Amygdala (tissue), 56 donors: ENCODE results near the gene MGAT4A.
A peak's percentile ranks its signal among the peaks of the same experiment; 100 is the strongest.

Experiments
- DNase-seq, 56 donors: peaks; one replicate each; lab custom pipeline; 2025; lab: John Stamatoyannopoulos, UW

MGAT4A gene

GRCh38 chr2:98706591-98706990, 24.3 kb downstream of the MGAT4A start:
- DNase-seq = no peak

DNA sequence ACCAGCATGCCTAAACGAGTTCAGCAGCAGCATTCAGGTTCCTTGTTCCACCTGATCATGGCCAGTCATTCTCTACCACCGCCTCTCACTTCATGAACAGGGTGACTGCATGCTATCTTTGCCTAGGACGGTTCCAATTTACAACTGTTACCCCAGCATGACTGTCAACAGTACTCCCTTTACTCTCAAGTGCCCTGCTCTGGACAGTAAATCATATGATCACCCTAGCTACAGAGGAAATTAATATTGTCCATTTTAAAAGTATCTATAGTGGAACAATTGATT, 25.7 kb downstream of the MGAT4A start:
- DNase-seq = no peak

- no peak for DNase-seq
Measured at GRCh38 chr2:98704499-98705332, 26.2 kb downstream of the MGAT4A start.

GRCh38 chr2:98703738-98704137, 27.2 kb downstream of the MGAT4A start:
- no peak for DNase-seq

DNA sequence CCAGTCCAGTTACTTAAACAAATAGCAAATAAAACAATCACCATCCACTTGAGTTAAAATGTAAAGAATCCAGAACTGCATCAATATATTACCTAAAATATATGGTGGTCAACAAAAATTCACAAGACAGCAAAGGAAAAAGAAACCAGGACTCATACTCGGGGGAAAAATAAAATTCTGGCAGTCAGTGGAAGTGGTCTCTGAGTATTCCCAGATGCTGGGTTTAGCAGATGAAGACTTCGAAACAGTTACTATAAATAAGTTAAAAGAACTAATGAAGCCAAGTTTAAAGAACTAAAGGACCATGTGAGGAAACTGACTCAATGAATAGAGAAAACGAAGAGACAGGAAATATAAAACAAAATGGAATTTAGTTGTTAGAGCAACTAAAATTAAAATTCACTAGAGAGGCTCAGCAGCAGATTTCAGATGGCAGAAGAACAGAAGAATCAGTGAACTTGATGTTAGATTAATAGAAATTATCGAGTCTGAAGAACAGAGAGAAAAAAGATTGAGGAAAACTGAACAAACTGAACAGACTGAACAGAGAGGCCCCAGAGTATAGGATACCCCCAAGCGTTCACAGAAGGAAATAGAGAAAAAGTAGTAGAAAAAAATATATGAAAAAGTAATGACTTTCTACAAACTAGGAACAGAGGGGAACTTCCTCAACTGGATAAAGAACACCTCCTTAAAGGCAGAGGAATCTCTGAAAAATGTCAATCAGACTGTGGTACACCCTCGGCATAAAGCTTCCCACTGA, 27.9 kb downstream of the MGAT4A start:
- DNase-seq = no peak

- DNase-seq = peak in 28 of 56 donors; percentile 4 to 65 (median 20)
Measured at GRCh38 chr2:98702127-98702802, 28.7 kb downstream of the MGAT4A start.

DNA sequence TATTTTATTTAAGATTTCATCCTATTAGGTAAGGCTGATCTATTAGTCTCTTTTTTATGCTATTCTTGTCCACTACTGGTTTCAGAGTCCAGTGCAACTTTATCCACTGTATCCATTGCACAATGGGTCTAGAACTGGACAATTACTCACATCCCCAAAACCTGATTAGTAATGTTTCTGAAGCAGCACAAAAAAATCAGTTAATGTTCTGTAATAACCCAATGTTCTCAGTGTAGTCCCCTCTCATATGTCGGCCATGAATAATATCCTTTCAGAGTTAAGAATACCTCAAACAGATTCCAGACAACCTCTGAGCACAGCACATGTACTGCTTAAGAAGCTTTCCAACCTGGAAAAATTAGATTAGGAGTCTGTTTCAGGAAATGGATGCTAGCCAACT, 29.7 kb downstream of the MGAT4A start:
- DNase-seq = no peak

DNA sequence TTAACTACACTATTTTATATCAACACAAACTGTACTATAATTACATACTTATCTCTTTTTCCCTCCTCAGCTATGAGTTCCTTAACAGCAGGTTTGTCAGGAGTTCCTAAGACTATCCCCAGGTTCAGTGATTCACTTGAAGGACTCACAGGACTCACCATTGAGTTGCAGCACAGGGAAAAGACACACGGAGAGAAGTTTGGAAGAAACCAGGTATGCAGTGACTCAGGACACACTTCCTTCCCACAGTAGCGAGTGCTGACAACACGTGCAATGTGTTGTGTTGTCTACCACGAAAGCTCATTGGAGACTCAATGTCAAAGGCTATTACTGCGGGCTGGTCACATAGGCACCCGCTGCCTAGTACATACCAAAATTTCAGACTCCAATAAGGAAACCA, 32.0 kb downstream of the MGAT4A start:
- no peak for DNase-seq

- no peak for DNase-seq
Measured at GRCh38 chr2:98697651-98698337, 33.1 kb downstream of the MGAT4A start.

- DNase-seq = no peak
Measured at GRCh38 chr2:98696200-98696599, 34.7 kb downstream of the MGAT4A start.

DNA sequence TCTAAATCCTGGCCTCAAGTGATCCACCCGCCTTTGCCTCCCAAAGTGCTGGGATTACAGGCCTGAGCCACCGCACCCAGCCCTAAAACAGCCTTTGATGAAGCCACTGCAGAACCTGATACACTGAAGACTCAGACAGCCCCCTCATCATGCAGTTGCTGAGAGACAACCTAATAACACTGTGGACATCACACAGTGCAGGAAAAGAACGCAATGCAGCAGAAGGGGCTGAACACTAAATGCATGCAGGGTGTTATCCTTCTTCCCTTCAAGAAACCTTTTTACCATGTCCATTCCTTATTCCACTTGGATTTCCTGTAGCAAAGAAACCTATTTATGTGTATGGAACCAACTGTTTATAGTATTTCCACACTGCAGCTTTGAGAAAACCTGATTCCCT, 35.7 kb downstream of the MGAT4A start:
- DNase-seq = no peak

- no peak for DNase-seq
Measured at GRCh38 chr2:98693477-98693876, 37.5 kb downstream of the MGAT4A start.

DNA sequence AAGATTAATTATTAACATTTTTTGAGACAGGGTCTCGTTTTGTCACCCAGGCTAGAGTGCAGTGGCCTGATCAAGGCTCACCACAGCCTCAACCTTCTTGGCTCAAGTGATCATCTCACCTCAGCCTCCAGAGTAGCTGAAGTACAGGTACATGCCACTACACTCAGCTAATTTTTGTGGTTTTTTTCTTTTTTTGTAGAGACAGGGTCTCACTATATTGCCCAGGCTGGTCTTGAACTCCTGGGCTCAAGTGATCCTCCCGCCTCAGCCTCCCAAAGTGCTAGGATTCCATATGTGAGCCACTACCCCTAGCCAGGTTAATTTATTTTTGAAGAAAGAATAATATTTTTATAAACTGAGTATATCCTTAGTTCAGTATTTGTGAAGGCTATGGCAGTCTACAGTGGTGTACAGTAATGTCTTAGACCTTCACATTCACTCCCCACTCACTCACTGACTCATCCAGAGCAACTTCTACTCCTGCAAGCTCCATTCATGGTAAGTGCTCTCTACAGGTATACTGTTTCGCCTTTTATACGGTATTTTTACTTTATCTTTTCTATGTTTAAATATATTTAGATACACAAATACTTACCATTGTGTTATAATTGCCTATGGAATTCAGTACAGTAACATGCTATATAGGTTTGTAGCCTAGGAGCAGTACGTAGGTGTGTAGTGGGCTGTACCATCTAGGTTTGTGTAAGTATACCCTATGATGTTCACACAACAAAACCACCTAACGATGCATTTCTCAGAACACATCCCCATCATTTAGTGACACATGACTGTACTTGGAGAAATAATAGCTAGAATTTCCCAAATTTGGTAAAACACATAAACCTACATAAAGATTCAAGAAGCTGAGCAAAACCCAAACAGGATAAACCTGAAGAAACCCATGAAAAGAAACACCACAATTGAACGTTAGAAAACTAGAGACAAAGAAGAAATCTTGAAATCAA, 38.6 kb downstream of the MGAT4A start:
- no peak for DNase-seq

DNA sequence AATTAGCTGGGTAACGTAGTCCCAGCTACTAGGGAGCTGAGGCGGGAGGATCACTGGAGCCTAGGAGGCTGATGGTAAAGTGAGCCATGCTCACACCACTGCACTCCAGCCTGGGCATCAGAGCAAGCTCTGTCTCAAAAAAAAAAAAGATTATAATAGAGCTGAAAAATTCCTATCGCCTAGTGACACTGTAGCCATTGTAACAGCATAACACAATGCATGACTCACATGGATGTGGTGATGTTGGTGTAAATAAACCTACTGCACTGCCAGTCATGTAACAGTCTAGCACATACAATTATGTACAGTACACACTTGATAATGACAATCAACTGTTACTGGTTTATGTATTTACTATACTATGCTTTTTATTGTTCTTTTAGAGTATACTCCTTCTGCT, 39.6 kb downstream of the MGAT4A start:
- DNase-seq = peak in 2 of 56 donors; percentile 10 to 22

DNA sequence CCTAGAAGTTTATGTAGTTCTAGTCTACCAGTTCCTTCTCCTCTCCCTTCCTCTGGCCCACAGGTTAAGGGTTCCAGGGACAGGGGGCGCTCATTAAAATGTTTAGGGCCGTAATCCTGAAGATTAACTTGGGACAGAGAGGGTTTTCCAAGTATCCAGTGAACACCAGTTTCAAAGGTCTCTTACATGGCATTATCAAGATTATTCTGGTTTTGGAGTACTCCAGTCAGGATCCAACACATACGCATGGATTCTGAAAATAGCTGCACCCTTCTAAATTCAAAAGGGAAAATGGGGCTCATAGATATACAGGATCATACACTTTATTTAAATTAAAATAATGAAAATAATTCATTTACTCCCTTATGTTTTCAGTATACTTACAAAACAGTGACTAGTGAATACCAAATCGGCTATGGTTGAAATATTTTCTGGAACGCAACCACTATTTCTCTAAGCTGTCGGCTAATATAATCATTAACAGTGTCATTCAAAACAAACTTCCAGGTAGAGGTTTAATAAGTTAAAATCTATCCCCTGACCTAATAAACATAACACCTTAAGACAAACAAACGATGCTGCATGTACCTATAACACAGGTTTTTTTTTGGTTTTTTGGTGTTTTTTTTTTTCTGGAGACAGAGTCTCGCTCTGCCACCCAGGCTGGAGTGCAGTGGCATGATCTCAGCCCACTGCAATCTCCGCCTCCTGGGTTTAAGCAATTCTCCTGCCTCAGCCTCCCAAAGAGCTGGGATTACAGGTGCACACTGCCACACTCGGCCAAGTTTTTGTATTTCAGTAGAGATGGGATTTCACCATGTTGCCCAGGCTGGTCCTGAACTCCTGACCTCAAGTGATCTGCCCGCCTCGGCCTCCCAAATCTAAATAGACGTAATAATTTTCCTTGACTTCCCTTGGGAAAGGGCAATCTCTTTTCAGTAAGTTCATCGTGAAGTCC, 44.7 kb downstream of the MGAT4A start:
- no peak for DNase-seq

DNA sequence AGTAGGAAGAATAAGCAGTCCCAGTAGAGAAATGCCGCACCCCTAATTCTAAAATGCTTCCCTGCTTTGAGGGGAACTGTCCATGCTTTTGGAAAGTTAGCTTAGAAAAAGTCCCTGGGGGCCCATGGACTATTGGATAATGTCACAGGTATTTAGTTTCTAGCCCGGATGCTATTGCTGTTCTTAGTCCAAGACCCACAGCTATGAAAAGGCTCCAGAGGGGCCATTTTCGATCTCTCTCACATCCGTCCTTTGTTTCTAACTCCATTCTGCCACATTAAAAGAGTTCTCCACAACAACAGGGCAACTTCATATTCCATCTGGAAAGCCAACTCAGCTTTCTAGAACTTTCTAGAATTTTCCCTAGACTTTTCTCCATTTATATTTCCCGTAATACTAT, 47.2 kb downstream of the MGAT4A start:
- no peak for DNase-seq

GRCh38 chr2:98676742-98677141, 54.2 kb downstream of the MGAT4A start:
- DNase-seq = no peak

GRCh38 chr2:98674233-98674964, 56.5 kb downstream of the MGAT4A start:
- DNase-seq = no peak
